Measurements from ENCODE around the gene USP49.
"Not testable (repeated sequence)": the region's sequence is repeated elsewhere in the genome, so short reads cannot be mapped to it uniquely, and the experiment has no call there.

USP49 gene

DNA sequence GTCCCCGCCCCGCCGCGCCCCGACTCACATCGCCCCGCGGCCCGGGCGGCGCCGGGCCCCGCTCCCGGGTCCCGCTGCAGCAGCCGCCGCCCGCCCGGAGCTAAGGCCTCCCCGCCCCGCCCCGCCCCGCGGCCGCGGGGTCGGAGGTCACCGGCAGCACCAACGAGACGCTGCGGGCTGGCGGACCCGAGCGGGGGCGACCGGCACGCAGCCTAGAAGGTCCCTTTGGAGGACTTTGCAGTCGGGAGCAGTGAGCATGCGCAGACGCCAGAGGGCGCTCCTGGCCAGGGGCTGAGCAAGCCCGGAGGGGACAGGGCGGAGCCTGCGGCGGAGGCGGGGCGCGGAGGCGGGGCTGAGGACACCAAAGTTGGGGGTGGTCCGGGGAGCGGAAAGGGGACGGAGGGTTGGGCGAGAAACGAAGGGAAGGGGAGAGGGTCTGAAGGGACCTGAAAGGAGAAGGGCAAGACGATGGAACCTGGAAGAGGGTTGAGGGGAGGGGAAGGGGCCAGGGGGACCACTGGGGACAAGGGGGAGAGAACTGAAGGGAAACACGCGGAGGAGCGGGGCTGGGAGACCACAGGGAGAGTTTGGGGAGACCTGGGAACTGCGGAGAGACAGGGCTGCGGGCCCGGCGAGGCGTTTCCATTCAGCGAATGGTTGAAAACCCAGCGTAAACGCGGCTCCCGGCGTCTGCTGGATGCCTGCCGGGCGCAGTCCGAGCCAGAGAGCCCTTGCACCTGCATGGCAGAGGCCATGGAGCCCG lies 115.2 kb downstream of the USP49 start, which contains the start of gene FRS3:
Gene FRS3, minus strand, starts transcription at position 113 of the 763 bp plus-strand sequence. CDS start 2,913 bp downstream, outside the sequence.
- DNase-seq (ENCODE audit: low spot score), result peak; percentile 98

DNA sequence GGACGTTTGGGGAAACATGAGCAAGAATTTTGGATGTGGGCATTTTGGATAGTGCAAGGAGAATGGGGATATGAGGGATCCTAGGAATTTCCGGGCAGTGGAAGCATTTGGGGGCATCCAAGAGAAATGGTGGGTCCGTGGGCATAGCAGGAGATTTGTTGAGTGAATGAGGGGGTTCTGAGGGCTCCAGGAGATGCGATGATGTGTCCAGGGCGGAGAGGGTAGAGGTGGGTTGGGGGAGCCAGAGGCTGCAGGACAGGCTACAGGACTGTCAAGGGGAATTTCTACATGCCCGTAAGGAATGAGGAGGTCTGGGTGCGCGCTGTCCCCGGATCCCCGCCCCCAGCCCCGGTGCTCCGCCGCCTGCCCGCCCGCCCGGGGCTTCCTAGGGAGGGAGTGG lies 115.8 kb downstream of the USP49 start:
- no peak for DNase-seq (ENCODE audit: low spot score)

DNA sequence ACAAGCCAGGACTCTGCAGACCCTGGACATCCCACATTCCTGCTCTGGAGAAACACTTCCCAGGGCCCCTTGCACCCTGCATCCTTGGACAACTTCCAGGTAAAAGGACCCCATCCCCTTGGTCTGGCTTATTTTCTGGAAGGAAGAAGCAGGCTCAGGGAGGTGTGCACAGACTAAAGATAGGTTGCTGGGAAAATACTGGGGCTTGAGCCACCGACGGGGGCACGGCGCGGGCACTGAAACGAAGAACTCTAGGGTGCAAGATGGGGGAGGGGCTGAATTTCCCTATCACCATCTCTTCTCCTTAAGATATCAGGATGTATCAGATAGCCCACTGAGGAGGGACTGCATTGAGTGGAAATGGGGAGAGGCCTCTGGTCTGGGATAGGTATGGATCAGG lies 116.3 kb downstream of the USP49 start:
- DNase-seq (ENCODE audit: low spot score), result no peak

DNA sequence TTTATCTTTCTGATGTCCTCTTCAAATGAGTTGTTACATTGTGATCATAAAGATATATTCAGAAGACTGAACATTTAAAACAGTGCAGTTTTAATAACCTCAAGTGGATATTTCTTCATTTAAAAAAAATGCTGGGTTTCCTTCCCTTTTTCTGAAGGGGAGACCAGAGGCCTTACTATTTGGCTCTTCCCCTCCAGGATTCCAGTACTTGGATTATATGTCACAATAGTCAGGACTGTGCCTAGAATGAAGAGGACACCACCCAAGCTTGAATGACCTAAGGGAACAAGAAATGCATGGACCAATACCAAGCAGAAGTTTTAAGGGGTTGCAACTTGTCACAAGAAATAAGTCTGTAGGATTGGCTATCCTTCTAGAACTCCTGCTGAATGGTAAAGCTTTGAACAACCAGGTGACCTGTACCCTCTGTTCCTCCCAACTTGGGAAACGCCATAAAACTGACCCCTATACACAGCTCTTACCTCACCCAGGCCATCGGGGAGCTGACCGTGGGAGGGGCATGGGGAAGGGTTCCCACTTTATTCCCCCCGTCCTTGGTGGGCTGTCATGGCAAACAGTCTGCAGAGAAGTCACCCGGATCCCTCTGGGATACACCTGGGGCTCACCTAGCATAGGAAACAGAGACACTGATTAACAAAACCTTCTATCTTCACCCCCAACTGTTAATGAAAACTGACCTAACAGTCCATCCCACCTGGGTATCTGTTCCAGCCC lies 117.5 kb downstream of the USP49 start:
- no peak for DNase-seq (ENCODE audit: low spot score)

DNA sequence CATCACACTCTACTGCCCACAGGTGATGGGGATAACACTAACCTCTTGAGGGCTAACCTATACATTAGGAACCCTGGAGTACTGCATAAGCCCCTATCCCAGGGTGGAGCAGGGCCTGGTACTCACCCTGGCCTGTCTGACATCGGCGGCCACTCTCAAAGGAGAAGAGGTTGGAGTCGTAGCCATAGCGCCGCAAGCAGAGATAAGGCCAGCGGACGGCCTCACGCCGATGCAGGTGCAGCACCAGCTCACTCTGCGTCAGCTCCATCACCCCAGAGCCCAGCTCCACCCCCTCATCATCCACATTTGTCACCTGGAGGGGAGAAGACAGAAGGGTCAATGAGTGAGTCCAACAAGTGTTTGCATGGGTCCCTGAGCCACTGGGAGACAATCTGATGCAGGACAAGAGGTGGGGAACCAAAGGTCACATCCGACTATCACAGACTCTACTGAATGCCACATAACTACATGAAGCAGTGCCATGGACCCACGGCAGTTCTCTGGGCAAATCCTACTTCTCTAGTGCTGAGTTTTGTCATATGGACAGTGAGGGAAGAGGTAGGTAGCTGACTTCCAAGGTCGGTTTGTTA lies 119.8 kb downstream of the USP49 start:
- no peak for DNase-seq (ENCODE audit: low spot score)

DNA sequence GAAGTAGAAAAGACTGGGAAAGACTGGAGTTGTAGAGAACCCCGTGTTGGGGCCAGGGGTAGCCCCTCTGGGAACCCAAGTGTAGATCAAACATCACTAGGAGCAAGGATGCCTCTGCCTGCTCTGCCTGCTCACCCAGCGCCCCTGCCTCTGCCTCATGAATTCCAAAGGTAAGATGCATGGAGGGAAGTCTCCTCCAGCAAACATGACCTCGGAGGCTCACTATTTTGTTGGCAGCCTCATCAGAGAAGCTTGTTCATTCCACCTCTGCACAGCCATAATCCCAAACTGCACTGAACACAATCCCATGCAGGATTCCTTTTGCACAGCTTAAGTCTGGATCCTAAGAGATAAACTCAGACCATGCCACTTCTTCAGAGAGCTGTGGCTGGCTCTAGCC lies 120.3 kb downstream of the USP49 start:
- DNase-seq (ENCODE audit: low spot score), result no peak

DNA sequence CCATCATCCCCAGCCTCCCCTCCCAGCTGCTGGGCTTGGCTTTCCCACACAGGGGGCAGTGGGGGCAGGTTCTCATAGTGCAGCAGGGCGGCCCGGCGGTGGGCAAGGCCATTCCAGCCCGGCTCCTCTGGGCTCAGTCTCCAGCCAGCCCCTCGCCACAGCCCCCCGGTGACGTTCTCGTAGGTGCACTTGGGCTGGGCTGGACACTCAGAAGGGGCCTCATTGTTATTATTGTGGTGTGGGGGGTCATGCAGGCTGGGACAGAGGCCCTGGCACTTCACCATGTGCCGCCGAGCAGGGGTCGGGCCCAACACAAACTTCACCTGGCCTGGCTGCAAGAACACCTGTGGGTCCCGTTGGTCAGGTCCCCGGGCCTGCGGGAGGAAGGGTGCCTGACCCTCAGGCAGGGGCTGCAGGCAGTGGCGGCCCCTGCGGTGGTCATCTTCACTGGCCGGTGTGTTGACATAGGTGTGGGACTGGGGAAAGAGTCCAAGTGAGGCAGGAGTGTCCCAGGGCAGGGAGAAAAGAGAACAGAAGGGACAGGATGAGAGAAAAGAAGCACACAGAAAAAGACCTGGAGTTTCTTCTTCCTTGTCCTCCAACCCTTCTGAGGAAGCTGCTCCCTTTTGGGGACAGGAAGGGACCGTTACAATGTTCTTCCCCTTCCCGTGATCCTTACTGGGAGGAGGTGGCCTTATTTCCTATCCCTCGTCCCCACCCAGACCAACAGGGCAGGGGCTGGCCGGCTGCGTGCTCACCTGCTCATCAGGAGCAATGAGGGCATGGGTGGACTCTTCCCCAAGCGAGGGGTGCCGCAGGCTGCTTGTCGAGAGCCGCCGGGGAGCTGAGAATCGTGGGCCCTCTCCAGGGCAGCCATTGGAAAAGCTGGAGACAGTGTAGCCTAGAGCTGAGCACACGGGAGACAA lies 123.9 kb downstream of the USP49 start:
- DNase-seq (ENCODE audit: low spot score), result no peak

DNA sequence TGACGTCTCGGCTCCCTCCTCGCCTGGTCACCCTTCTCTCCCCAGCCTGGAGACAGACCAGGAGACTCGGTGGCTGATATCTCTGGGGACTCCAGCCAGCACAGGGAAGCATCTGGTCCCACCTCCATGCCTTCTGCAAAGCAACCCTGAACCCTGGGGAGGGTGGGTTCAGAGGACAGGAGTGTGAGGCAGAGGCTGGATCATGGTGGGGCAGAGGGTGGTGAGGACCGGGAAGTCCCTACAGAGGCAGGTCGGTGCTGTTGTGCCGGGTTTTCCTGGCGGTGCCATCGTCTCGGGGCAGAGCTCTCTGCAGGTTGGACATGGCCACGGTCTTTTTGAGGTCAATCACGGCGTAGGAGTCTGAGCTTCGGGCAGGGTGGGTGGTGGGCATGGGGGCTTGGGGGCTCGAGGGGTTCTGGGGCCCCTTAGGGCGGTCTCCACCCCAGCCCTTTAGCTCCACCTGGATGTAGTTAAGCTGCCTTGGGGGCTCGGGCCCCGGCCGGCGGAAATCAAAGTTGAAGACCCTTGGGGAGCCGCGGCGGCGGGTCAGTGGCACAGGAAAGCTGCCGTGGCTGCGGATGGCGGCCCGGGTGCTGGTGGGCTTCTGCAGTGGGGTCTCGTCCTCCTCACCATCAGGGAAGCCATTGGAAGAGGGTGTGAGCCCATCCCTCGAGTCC lies 124.7 kb downstream of the USP49 start:
- no peak for DNase-seq (ENCODE audit: low spot score)

DNA sequence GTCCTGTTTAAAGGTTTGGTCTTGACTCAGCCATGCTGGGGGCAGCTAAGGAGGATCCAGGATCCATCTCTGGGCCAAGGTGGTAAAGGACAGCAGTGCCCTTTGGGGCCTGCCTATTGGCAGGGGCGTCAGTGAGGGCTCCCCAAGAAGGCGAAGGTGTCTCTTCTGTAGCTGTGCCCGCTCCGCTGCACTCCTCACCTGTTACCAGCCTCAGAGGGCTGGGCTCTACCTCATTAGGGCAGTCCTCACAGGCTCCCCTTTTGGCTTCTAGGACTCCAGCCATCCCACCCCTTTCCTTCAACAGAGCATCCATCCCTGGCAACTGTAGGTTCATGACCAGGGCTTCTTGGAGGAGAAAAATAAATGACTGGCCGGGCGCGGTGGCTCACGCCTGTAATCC lies 125.8 kb downstream of the USP49 start:
- DNase-seq (ENCODE audit: low spot score), result no peak

DNA sequence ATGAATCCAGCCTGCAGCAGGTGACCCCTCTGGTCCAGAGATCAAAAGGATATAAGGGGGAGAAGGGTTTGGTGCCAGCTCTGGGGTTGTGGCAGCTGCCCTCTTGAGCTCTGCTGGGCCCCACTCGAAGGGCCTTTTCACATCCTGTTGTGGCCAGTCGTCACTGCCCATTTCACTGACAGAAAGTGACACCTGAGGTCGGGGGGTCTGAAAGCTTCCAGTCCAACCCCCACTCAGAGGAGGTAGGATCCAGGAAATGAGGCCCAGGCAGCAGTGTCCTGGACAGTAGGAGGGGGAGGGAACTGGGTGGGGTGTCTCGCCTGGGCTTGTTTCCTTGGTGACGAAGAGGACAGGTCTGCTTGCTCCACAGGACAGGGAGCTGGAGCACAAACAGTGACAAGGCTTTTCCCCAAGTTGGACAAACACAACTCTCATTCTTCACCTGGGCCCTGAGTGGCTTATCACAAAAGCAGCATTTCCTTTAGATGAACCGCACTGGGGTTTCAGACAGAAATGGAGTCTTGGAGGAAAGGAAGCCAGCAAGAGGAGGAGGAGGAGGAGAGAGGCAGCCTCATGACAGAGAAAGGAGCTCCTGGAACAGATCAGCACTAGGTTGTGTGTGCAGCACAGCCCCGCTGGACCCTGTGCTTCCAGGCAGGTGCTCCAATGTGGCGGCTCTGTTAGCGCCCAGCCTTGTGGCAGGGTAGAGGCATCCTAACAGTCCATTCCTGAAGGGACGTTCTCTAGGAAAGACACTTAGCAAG lies 126.4 kb downstream of the USP49 start:
- no peak for DNase-seq (ENCODE audit: low spot score)

DNA sequence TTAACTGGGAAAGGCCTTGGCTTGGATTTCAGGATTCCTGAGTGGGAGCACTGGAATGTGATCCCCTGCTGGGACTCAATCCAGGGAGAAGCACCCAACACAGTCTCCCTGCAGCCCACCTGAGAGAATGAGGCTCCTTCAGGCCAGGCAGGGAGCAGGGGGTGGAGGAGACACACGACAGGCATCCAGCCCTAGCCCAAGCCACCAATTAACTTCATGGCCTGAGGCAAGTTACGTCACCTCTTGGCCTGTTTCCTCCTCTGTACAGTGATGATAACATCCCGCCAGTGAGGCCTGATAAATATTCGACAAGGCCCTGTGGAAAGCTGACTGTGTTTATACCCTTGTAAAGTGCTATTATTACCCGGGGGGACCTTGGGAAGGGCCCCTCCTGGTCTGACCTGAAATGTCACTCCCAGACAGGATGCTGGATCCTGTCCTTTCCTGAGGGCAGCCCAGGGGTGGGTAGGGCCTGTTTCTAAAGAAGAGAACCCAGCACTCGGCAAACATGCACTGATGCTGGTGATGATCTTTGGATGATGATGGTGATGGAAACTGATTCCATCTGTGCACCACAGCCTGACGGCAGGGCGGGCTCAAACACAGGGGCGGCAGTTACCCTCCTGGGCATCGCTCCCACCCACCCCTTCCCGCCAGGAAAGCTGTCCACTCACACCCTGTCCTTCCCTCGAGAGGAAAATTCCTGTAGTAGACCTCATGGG lies 127.9 kb downstream of the USP49 start:
- DNase-seq (ENCODE audit: low spot score), result no peak

DNA sequence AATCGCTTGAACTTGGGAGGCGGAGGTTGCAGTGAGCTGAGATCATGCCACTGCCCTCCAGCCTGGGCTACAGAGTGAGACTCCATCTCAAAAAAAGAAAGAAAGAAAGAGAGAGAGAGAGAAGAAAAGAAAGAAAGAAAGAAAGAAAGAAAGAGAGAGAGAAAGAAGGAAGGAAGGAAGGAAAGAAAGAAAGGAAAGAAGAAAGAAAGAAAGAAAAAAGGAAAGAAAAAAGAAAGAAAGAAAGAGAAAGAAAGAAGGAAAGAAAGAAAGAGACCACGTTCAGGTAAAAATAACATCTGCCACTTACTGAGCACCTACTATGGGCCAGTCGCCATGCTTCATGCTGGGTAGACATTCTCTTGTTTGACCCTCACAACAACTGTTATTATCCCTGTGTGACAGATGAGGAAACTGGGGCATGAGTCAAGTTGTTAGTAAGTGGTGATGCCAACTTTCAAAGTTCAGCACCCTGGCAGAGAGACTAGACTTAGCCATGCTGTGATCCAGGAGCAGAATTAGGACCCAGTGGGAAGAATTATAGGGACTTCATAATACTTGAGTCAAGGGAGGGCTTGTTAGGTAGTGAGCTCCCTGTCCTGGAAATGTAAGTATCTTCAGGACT lies 129.0 kb downstream of the USP49 start:
- DNase-seq (ENCODE audit: low spot score), result not testable (repeated sequence)

DNA sequence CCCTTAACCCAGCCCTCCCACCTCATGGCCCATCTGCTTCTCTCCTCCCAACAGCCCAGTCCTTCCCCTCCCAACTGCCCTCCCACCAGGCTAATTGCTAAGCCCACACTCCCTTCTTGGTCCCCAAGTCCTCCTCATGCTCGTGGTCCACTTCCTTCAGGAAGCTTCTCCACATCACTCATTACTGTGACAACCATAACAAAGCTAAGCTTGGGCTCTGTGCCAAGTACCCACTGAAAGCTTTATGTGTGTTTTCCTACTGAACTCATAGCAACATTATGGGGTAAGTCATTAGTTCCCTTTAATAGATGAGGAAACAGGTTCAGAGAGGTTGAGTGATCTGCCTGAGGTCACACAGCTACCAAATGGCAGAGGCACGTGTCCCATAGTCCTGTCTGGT lies 131.7 kb downstream of the USP49 start:
- DNase-seq (ENCODE audit: low spot score), result no peak

DNA sequence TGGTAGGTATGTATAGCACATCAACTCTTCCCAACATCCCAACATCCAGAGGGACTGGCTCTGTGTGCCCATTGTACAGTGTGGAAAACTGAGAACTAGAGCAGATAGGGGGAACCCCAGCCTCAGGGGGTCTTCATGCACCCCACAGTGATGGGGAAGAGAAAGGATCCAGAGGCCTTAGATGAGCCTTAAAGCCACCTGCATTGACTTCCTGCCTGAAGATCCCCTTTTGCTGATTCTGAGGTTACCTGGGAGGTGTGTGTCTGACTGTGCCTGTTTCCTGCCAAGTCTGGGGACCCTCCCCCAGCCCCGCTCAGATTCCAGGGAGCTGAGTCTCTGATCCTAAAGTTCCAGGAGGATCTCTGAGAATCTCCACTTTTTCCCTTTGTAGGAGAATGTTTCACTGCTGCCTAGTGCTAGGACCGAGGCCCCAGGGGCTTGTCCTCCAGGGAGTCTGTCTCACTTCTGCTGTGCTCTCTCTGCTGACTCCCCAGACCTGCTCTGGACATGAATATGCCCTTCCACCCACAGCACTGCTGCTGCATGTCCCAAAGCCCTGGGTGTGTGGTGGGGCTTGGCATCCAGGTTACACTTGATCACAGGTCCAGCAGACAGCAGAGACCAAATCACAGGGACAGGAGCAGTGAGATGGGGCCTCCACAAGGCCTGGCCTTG lies 135.1 kb downstream of the USP49 start:
- no peak for DNase-seq (ENCODE audit: low spot score)

DNA sequence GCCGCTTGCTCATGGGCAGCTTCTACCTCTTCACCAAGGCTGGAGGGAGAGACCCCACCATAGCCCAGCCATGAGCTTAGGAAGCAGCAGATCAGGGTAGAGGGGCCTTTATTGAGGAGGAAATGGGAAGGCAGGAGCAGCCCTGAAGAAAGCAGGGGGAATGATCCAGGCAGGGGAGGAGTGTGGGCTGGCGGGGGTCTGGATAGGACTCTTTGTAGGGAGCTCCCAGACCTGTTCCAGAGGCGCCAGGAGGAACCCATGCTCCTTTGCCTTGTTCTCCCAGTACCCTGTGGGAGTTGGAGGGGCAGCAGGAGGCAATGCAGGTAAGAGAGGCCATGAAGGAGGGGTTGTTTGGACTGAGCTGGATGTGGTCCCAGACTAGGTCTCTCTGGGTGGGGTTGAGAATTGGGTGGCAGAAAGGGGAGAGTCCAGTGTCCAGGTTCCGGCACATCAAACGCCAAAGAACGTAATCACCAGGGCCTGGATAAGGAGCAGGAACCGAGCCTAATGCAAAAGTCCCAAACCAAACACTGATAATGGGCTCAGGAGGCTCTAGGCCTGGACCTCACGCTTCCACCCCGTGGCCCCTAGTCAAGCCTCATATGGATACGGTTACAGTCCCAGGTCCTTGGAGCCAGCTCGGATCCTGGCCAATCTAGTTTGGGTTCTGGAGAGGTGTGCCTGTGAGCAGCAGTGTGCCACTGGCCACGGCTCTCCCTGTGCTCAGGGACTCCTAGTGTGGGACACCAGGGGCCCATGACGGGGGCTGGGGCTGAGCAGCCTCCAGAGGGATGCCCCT lies 135.9 kb downstream of the USP49 start:
- no peak for DNase-seq (ENCODE audit: low spot score)

DNA sequence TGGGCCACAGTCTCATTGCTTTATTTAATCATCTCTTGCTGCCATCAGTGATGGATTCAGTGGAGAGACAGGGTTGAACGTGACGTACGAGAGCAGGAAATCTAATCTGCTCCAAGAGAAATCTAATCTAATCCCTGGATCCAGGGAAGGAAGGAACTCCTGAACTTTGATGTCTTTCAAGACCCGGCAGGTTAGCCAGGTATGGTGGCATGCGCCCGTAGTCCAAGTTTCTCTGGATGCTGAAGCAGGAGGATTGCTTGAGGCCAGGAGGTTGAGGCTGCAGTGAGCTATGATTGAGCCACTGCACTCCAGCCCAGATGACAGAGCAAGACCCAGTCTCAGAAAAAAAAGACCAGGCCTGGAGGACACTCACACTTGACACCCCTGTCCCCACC lies 136.5 kb downstream of the USP49 start:
- no peak for DNase-seq (ENCODE audit: low spot score)

DNA sequence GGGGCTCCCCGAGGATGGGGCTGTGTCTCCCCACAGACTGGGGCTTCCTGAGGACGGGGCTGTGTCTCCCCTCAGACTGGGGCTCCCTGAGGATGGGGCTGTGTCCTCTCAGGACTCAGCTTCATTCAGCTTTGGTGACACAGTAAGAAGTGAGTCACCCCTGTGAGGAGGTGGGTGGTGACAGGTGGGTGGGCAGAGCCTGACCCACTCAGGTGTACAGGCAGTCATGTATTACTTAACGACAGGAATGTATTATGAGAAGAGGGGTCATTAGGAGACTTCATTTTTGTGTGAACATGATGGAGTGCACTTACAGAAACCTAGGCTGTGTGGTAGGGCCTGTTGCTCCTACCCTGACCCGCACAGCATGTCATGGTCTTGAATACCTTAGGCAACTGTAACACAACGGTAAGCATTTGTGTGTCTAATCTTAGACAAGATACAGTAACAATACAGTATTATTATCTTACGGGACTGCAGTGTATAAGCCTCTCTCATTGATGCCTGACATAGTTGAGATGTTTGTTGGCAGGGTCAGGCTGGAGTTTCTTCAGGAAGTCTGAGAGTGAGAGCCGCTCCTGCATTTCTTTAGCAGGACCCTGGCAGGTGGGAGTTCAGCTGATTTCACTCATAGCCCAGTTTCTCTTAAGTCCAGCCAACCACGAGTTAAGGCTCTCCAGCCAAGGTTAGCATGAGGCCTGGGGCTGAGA lies 137.1 kb downstream of the USP49 start:
- DNase-seq (ENCODE audit: low spot score), result no peak

Data from putamen (tissue), 1 donor.